Measurements from ENCODE around the gene IL37.

The IL37 gene

GRCh38 chr2:112886291-112886690 is 24.7 kb upstream of the IL37 start:
- no peak for DNase-seq (ENCODE audit: low read depth)
- no peak overlapping the region for H3K4me3 ChIP-seq (ENCODE audit: low read depth, low read length)
- TF ChIP-seq, protein P1, sequence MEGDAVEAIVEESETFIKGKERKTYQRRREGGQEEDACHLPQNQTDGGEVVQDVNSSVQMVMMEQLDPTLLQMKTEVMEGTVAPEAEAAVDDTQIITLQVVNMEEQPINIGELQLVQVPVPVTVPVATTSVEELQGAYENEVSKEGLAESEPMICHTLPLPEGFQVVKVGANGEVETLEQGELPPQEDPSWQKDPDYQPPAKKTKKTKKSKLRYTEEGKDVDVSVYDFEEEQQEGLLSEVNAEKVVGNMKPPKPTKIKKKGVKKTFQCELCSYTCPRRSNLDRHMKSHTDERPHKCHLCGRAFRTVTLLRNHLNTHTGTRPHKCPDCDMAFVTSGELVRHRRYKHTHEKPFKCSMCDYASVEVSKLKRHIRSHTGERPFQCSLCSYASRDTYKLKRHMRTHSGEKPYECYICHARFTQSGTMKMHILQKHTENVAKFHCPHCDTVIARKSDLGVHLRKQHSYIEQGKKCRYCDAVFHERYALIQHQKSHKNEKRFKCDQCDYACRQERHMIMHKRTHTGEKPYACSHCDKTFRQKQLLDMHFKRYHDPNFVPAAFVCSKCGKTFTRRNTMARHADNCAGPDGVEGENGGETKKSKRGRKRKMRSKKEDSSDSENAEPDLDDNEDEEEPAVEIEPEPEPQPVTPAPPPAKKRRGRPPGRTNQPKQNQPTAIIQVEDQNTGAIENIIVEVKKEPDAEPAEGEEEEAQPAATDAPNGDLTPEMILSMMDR (IDR thresholded peaks at IDR 0.05; ENCODE audit: low read depth, low read length): no peak
- TF ChIP-seq, protein P2, sequence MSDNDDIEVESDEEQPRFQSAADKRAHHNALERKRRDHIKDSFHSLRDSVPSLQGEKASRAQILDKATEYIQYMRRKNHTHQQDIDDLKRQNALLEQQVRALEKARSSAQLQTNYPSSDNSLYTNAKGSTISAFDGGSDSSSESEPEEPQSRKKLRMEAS (IDR thresholded peaks at IDR 0.05; ENCODE audit: low read depth, low read length): no peak
- TF ChIP-seq POLR2A (IDR thresholded peaks at IDR 0.05; ENCODE audit: extremely low read depth, insufficient read length) (no peak), MYC (IDR thresholded peaks at IDR 0.05; ENCODE audit: low read depth, low read length) (no peak)

DNA sequence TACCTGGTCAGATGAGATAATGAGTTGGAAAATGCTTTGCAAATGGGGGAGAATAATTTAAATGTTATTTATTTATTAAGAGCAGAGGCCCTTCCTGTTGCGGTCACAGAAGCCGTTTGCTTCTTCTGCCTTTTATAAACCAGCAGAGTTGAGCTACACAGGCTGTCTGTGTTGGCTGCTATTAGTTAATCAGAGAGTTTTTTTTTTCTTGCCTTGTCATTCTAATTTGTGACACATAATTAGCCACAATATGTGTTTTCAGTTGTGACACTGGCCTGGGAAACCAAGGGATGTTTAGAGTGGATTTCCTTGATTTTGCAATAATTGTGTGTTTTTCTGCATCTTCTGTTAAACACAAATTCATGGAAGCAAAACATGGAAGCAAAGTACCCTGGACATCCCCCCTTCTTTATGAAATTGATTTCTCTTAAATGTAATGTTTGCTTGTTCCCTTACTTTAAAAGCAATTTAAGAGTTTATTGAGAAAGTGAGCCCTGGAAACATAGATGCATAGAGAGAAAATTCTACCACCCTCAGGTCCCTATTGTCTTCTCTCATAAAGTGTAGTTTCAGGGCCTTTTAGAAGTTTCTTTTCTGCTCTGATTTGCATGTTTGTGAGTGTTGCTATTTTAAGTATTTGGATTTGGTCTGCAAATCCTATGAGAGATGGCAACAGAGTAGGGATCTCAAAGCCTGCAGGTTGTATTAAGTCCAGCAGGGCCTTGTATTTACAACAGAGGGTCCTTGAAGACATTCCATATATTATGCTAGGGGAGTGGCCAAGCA is 22.8 kb upstream of the IL37 start:
- H3K4me3 ChIP-seq (ENCODE audit: low read depth, low read length): no peak overlapping the region
- peak; percentile 17 for DNase-seq (ENCODE audit: low read depth)
- TF ChIP-seq, protein P2 (IDR thresholded peaks at IDR 0.05; ENCODE audit: low read depth, low read length): no peak
- TF ChIP-seq POLR2A (IDR thresholded peaks at IDR 0.05; ENCODE audit: extremely low read depth, insufficient read length) (no peak), MYC (IDR thresholded peaks at IDR 0.05; ENCODE audit: low read depth, low read length) (no peak)
- TF ChIP-seq, protein P1 (IDR thresholded peaks at IDR 0.05; ENCODE audit: low read depth, low read length): no peak

DNA sequence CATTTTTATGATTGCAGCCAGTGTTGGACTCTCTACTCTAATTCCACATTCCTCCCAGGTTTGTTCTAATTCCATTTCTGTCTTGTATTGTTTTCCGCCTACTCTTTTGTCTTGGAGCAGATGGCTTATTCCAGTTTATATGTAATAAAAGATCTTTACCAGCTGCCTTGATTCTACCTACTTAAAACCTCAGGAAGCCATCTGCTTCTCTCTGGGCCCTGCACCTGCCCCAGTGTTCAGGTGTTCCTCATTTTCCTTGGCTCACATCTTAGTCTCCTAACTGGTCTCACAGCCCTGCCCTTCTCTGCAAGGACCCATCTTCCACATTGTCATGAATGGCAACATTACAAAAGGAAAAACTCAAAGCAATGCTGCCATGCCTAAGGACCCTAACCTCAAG is 21.0 kb upstream of the IL37 start:
- H3K4me3 ChIP-seq (ENCODE audit: low read depth, low read length): no peak overlapping the region
- TF ChIP-seq POLR2A (IDR thresholded peaks at IDR 0.05; ENCODE audit: extremely low read depth, insufficient read length) (no peak), MYC (IDR thresholded peaks at IDR 0.05; ENCODE audit: low read depth, low read length) (no peak)
- TF ChIP-seq, protein P2 (IDR thresholded peaks at IDR 0.05; ENCODE audit: low read depth, low read length): no peak
- TF ChIP-seq, protein P1 (IDR thresholded peaks at IDR 0.05; ENCODE audit: low read depth, low read length): no peak

GRCh38 chr2:112891385-112891831 is 19.6 kb upstream of the IL37 start:
- H3K4me3 ChIP-seq (ENCODE audit: low read depth, low read length): no peak overlapping the region
- no peak for DNase-seq (ENCODE audit: low read depth)
- TF ChIP-seq, protein P2 (IDR thresholded peaks at IDR 0.05; ENCODE audit: low read depth, low read length): no peak
- no peak for TF ChIP-seq POLR2A (IDR thresholded peaks at IDR 0.05; ENCODE audit: extremely low read depth, insufficient read length)
- TF ChIP-seq, protein P1 (IDR thresholded peaks at IDR 0.05; ENCODE audit: low read depth, low read length): no peak
- TF ChIP-seq MYC (IDR thresholded peaks at IDR 0.05; ENCODE audit: low read depth, low read length): no peak

More for the DNA sequence above, 21.0 kb upstream of the IL37 start:
- no peak for DNase-seq (ENCODE audit: low read depth)

GRCh38 chr2:112893752-112894151 is 17.2 kb upstream of the IL37 start:
- H3K4me3 ChIP-seq (ENCODE audit: low read depth, low read length): no peak overlapping the region
- peak; percentile 32 for DNase-seq (ENCODE audit: low read depth)
- TF ChIP-seq, protein P1 (IDR thresholded peaks at IDR 0.05; ENCODE audit: low read depth, low read length): no peak
- no peak for TF ChIP-seq POLR2A (IDR thresholded peaks at IDR 0.05; ENCODE audit: extremely low read depth, insufficient read length)
- TF ChIP-seq MYC (IDR thresholded peaks at IDR 0.05; ENCODE audit: low read depth, low read length): no peak
- TF ChIP-seq, protein P2 (IDR thresholded peaks at IDR 0.05; ENCODE audit: low read depth, low read length): no peak
